IPS-20b (cell line): ENCODE results near the gene PHB1.

Experiments
- H3K27ac ChIP-seq: one replicate; pipeline ENCODE4 v1.5.1; 2013; ENCODE audit warnings: low read length
- H3K27me3 ChIP-seq: 2 replicates; pipeline ENCODE4 v1.6.1; 2013; ENCODE audit warnings: mild to moderate bottlenecking, low read length, inconsistent platforms; ENCODE audit not compliant: insufficient read depth
- H3K36me3 ChIP-seq: 2 replicates; pipeline ENCODE4 v1.6.1; 2013; ENCODE audit warnings: low read depth, mild to moderate bottlenecking, inconsistent platforms, low read length, moderate library complexity; ENCODE audit not compliant: insufficient read depth
- H3K4me1 ChIP-seq: 2 replicates; pipeline ENCODE4 v1.6.1; 2013; ENCODE audit warnings: mild to moderate bottlenecking, control low read depth, inconsistent platforms, low read length, moderate library complexity; ENCODE audit not compliant: insufficient read depth
- H3K4me3 ChIP-seq: 2 replicates; pipeline ENCODE4 v1.5.1; 2013; ENCODE audit warnings: mild to moderate bottlenecking, low read length, inconsistent platforms
- H3K9ac ChIP-seq: 2 replicates; pipeline ENCODE4 v1.6.1; 2013; ENCODE audit warnings: low read depth, mild to moderate bottlenecking, inconsistent platforms, low read length, moderate library complexity
- H3K9me3 ChIP-seq: 2 replicates; pipeline ENCODE4 v1.6.1; 2013; ENCODE audit warnings: mild to moderate bottlenecking, low read depth, low read length, inconsistent platforms; ENCODE audit not compliant: insufficient read depth

PHB1 gene

DNA sequence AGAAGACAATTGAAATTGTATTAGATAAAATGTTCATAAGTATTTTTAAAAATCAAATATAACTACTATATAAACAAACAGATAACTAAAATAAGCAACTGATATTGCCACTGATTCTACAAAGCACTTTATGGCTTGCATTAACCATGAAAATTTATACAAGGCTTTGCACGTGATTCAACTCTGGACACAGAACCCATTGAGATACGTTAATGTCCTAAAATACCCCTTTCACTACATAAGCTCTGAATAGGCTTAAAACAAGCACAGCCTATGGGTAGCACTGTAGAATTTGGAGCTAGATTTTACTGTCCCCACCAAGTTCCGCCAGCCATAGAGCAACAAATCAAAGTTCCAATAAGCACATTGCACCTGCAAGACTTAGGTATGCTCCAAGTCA is 57.2 kb downstream of the PHB1 start:
- Histone ChIP-seq H3K36me3 (no peaks in the 10 kb centered on the region), H3K27ac (no peak overlapping the region), H3K9me3 (no peaks in the 10 kb centered on the region), H3K4me3 (no peak overlapping the region), H3K4me1 (peaks cover 14% of the 10 kb centered on the region), H3K9ac (no peak overlapping the region), H3K27me3 (no peaks in the 10 kb centered on the region)

DNA sequence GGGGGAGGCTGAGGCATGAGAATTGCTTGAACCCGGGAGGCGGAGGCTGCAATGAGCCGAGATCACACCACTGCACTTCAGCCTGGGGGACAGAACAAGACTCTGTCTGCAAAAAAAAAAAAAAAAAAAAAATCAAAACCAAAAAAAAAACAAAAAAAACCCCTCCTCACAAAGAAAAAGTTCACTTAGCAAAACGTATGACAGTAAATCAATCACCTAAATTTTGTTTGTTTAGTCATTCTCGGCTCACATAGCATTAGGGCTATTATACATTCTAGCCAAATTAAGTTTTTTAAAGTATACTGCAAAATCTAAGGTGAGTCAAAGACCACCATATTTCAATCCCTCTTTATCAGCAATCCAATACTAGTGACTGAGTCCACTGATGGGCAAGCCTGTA is 58.4 kb downstream of the PHB1 start:
- Histone ChIP-seq H3K36me3 (no peaks in the 10 kb centered on the region), H3K4me3 (no peak overlapping the region), H3K9me3 (no peaks in the 10 kb centered on the region), H3K4me1 (peaks cover 14% of the 10 kb centered on the region), H3K27me3 (no peaks in the 10 kb centered on the region), H3K9ac (no peak overlapping the region), H3K27ac (no peak overlapping the region)
